Vagina (tissue), 2 donors: ENCODE results near the gene UTS2R. TPM values are rescaled to one million over a fixed set of nuclear protein-coding genes. Genes with fewer than 3 reads are reported as not detected.

Experiments
- DNase-seq, 2 donors: peaks; one replicate each; pipeline ENCODE4 v3.0.0-alpha.2; 2017; ENCODE audit errors: extremely low spot score in 2 of 2
- H3K27ac ChIP-seq: fragments of 200-600 bp; sonication (generic); one replicate; pipeline ENCODE4 v1.5.1; 2019
- H3K27me3 ChIP-seq: fragments of 200-600 bp; sonication (generic); one replicate; pipeline ENCODE4 v1.5.1; 2019
- H3K36me3 ChIP-seq, 2 donors: fragments of 200-600 bp; sonication (generic); one replicate each; pipeline ENCODE4 v1.5.1; 2017 to 2019
- H3K4me1 ChIP-seq: fragments of 200-600 bp; sonication (generic); one replicate; pipeline ENCODE4 v1.5.1; 2019
- H3K4me3 ChIP-seq, 2 donors: fragments of 200-600 bp; sonication (generic); 1 replicate in 1 of 2; 2 replicates in 1 of 2; pipeline ENCODE4 v1.5.1; 2016 to 2019
- H3K9me3 ChIP-seq: fragments of 200-600 bp; sonication (generic); one replicate; pipeline ENCODE4 v1.5.1; 2019
- CTCF ChIP-seq, 3 experiments: fragments of 450-650 bp in 2 of 3; fragments of 200-600 bp in 1 of 3; sonication (generic) in 1 of 3; IDR thresholded peaks; one replicate each; pipeline ENCODE4 v1.5.1; 2017 to 2019; ENCODE audit warnings: antibody characterized with exemption in 3 of 3, mild to moderate bottlenecking in 2 of 3, moderate library complexity in 2 of 3
- POLR2A ChIP-seq, 2 donors: fragments of 450-650 bp; IDR thresholded peaks; one replicate each; pipeline ENCODE4 v1.6.1; 2017; ENCODE audit warnings: antibody characterized with exemption in 2 of 2, mild to moderate bottlenecking in 2 of 2, moderate library complexity in 2 of 2
- POLR2AphosphoS5 ChIP-seq, 2 donors: sonication (generic); formaldehyde crosslinking; IDR thresholded peaks; one replicate each; pipeline ENCODE4 v1.9.0; 2017; ENCODE audit warnings: antibody characterized with exemption in 2 of 2, mild to moderate bottlenecking in 2 of 2, low read depth in 1 of 2; ENCODE audit not compliant: insufficient read depth in 1 of 2
- intact Hi-C: fragments of 100-400 bp; cut with DNase I; formaldehyde crosslinking; loops from one replicate; pipeline ENCODE4 v1.15.1; 2023
- small RNA-seq: library from RNA; depleted of rRNA; stranded (forward); fragments of <200 nt; gene quantifications from one replicate; pipeline ENCODE3, GENCODE V24; 2016
- total RNA-seq: library from RNA; depleted of rRNA; stranded (reverse); fragments of >200 nt; gene quantifications from one replicate; pipeline ENCODE4 v1.2.3, GENCODE V29; 2016

UTS2R gene
- total RNA-seq, 1 donor from 2014 or later = not detected

- Histone ChIP-seq H3K27me3 (no peaks in the 10 kb centered on the region), H3K27ac (peak overlapping the region; percentile 44), H3K9me3 (no peaks in the 10 kb centered on the region), H3K4me3 (peak overlapping the region in 1 of 2 donors; percentile 21), H3K4me1 (peaks cover 7% of the 10 kb centered on the region), H3K36me3 (peaks cover 0 to 13% of the 10 kb centered on the region in 2 donors)
- TF ChIP-seq CTCF (IDR thresholded peaks at IDR 0.05) (peak; percentile 18 to 52 (median 40)), POLR2AphosphoS5 (IDR thresholded peaks at IDR 0.05; ENCODE audit: insufficient read depth in 1 of 2, low read depth in 1 of 2) (no peak), POLR2A (IDR thresholded peaks at IDR 0.05) (no peak)
- peak in 1 of 2 donors; percentile 87 for DNase-seq
- intact Hi-C loops = no loop called here
Observed at GRCh38 chr17:82424001-82424862, 52.7 kb downstream of the UTS2R start.

GRCh38 chr17:82424863-82425159 is 53.2 kb downstream of the UTS2R start:
- Histone ChIP-seq H3K9me3 (no peaks in the 10 kb centered on the region), H3K36me3 (peaks cover 0 to 14% of the 10 kb centered on the region in 2 donors), H3K4me3 (no peak overlapping the region), H3K27me3 (no peaks in the 10 kb centered on the region), H3K4me1 (peaks cover 1% of the 10 kb centered on the region), H3K27ac (no peak overlapping the region)
- no peak for DNase-seq
- no peak for TF ChIP-seq POLR2AphosphoS5 (IDR thresholded peaks at IDR 0.05; ENCODE audit: insufficient read depth in 1 of 2, low read depth in 1 of 2)
- TF ChIP-seq POLR2A (IDR thresholded peaks at IDR 0.05) = no peak
- no peak for TF ChIP-seq CTCF (IDR thresholded peaks at IDR 0.05)
- intact Hi-C loops = no loop called here

Small RNA genes lying within 50 kb of the gene (small RNA-seq; reads per million reads assigned to genes)
- not detected for gene RF00019

Other genes with a start within 250 kb of the UTS2R start
- 26.5 TPM for gene CCDC57, start 158.9 kb upstream of the UTS2R start, total RNA-seq
- 21.1 TPM for gene SLC16A3, start 142.7 kb upstream of the UTS2R start, total RNA-seq
- 67.8 TPM for gene CSNK1D, start 98.1 kb upstream of the UTS2R start, total RNA-seq
- gene CD7, start 54.2 kb upstream of the UTS2R start, total RNA-seq = 5.2 TPM
- 37.1 TPM for gene SECTM1, start 38.0 kb upstream of the UTS2R start, total RNA-seq
- gene TEX19, start 12.5 kb upstream of the UTS2R start, total RNA-seq = not detected
- gene HEXD, start 46.6 kb downstream of the UTS2R start, total RNA-seq = 90.4 TPM
- gene OGFOD3, start 46.8 kb downstream of the UTS2R start, total RNA-seq = 25.5 TPM
- gene CYBC1, start 79.0 kb downstream of the UTS2R start, total RNA-seq = 51.6 TPM
- gene NARF, start 87.0 kb downstream of the UTS2R start, total RNA-seq = 62.6 TPM
- gene FOXK2, start 148.0 kb downstream of the UTS2R start, total RNA-seq = 55.5 TPM